HCT116 (cell line): ENCODE data around the gene SYTL3. TPM values are rescaled to one million over a fixed set of nuclear protein-coding genes. Genes with fewer than 3 reads are reported as not detected.
A peak's percentile ranks its signal among the peaks of the same experiment; 100 is the strongest.

Experiments
- ATAC-seq: fragments of 200-7000 bp; cut with Tn5 transposase; 2 replicates; pipeline ENCODE4 v1.9.1; 2020; ENCODE audit warnings: mild to moderate bottlenecking, moderate library complexity
- BruUV-seq: library from RNA; stranded (reverse); fragments of 400-500 nt; replicated peaks from 2 replicates; lab custom pipeline; 2021; lab: Mats Ljungman, UMichigan
- CTCF ChIA-PET: fragments of 300-600 bp; sonication (Branson Sonifier 250); formaldehyde crosslinking; loops from one replicate; lab custom pipeline; 2021; ENCODE audit warnings: antibody characterized with exemption; lab: Charles Lee
- POLR2A ChIA-PET: fragments of 300-600, 350-600 bp; sonication (Branson Sonifier 250); formaldehyde crosslinking; loops from one replicate; lab custom pipeline; 2021; ENCODE audit warnings: antibody characterized with exemption; lab: Charles Lee
- RAD21 ChIA-PET, 2 experiments: fragments of 300-600 bp; sonication (Branson Sonifier 250); formaldehyde crosslinking; loops; one replicate each; lab custom pipeline; 2023; ENCODE audit warnings: low total read pairs in 2 of 2; ENCODE audit not compliant: uncharacterized antibody in 2 of 2, unreplicated experiment in 2 of 2, low non-redundant PET in 1 of 2; lab: Charles Lee
- DNase-seq: peaks from one replicate; pipeline ENCODE4 v3.0.0-alpha.2; 2010; ENCODE audit warnings: low read depth, low spot score
- H2AFZ ChIP-seq: fragments of 200-600 bp; shearing (Covaris generic), sonication (generic); 2 replicates; pipeline ENCODE4 v1.6.1; 2017; ENCODE audit warnings: low read depth, mixed run types, mixed read lengths, antibody characterized with exemption, low read length; ENCODE audit not compliant: poor library complexity, severe bottlenecking
- H3K27ac ChIP-seq: 2 replicates; pipeline ENCODE4 v1.5.1; 2012; ENCODE audit warnings: low read depth, low read length
- H3K27me3 ChIP-seq: fragments of 200-600 bp; sonication (generic); 2 replicates; pipeline ENCODE4 v1.6.1; 2016; ENCODE audit warnings: mixed run types, low read length, mixed read lengths; ENCODE audit not compliant: insufficient read depth
- H3K36me3 ChIP-seq, 2 experiments: fragments of 200-500 bp in 1 of 2; fragments of 200-600 bp in 1 of 2; sonication (Bioruptor generic) in 1 of 2; sonication (generic) in 1 of 2; 2 replicates each; pipeline versions ENCODE4 v1.5.1 to v1.6.1; 2014 to 2016; ENCODE audit warnings: low read length in 2 of 2, inconsistent platforms in 1 of 2, mixed read lengths in 1 of 2, mixed run types in 1 of 2; ENCODE audit not compliant: insufficient read depth in 2 of 2, control insufficient read depth in 1 of 2
- H3K4me1 ChIP-seq, 2 experiments: fragments of 200-600 bp in 1 of 2; sonication (generic) in 1 of 2; 2 replicates each; pipeline versions ENCODE4 v1.5.1 to v1.6.1; 2012 to 2017; ENCODE audit warnings: low read length in 2 of 2, inconsistent platforms in 1 of 2, mild to moderate bottlenecking in 1 of 2, mixed read lengths in 1 of 2, mixed run types in 1 of 2, moderate library complexity in 1 of 2; ENCODE audit not compliant: insufficient read depth in 2 of 2, control insufficient read depth in 1 of 2
- H3K4me2 ChIP-seq: fragments of 200-600 bp; sonication (generic); 2 replicates; pipeline ENCODE4 v1.6.1; 2017; ENCODE audit warnings: mixed run types, low read length, mixed read lengths
- H3K4me3 ChIP-seq, 2 experiments: fragments of 200-600 bp in 1 of 2; sonication (generic) in 1 of 2; replicated peaks in 1 of 2; 2 replicates each; pipeline ENCODE4 v1.5.1; 2011 to 2016; ENCODE audit warnings: low read length in 2 of 2, control low read depth in 1 of 2, low read depth in 1 of 2, mild to moderate bottlenecking in 1 of 2, mixed read lengths in 1 of 2, mixed run types in 1 of 2
- H3K79me2 ChIP-seq: fragments of 200-600 bp; sonication (generic); 2 replicates; pipeline ENCODE4 v1.6.1; 2017; ENCODE audit warnings: mild to moderate bottlenecking, mixed run types, low read length, moderate library complexity, mixed read lengths; ENCODE audit not compliant: insufficient read depth
- H3K9ac ChIP-seq: fragments of 200-600 bp; sonication (generic); 2 replicates; pipeline ENCODE4 v1.6.1; 2016; ENCODE audit warnings: low read length, mixed read lengths
- H3K9me2 ChIP-seq: fragments of 200-600 bp; sonication (generic), shearing (Covaris generic); 2 replicates; pipeline ENCODE4 v1.6.1; 2017; ENCODE audit warnings: mixed run types, mild to moderate bottlenecking, moderate library complexity; ENCODE audit not compliant: insufficient read depth
- H3K9me3 ChIP-seq, 2 experiments: fragments of 200-500 bp in 1 of 2; fragments of 200-600 bp in 1 of 2; sonication (Bioruptor generic) in 1 of 2; sonication (generic) in 1 of 2; 2 replicates each; pipeline ENCODE4 v1.6.1; 2014 to 2017; ENCODE audit warnings: low read length in 2 of 2, mixed read lengths in 2 of 2, inconsistent platforms in 1 of 2, low read depth in 1 of 2, mild to moderate bottlenecking in 1 of 2, mixed run types in 1 of 2, moderate library complexity in 1 of 2; ENCODE audit not compliant: control insufficient read depth in 1 of 2, insufficient read depth in 1 of 2
- H4K20me1 ChIP-seq: fragments of 200-600 bp; sonication (generic), shearing (Covaris generic); 2 replicates; pipeline ENCODE4 v1.6.1; 2017; ENCODE audit warnings: mixed run types, mild to moderate bottlenecking, moderate library complexity; ENCODE audit not compliant: insufficient read depth
- RAD21 ChIP-seq: IDR thresholded peaks from 2 replicates; pipeline ENCODE4 v1.6.1; 2012; ENCODE audit warnings: low read depth, mild to moderate bottlenecking
- SRF ChIP-seq: IDR thresholded peaks from 2 replicates; pipeline ENCODE4 v1.6.1; 2012; ENCODE audit warnings: low read depth
- intact Hi-C: fragments of 100-400 bp; cut with micrococcal nuclease; formaldehyde crosslinking; loops from 2 replicates; pipeline ENCODE4 v1.10.0; 2022
- total RNA-seq: library from RNA; stranded (reverse); gene quantifications from one replicate; pipeline ENCODE4 v1.2.1, GENCODE V29; 2021; ENCODE audit not compliant: unreplicated experiment
- TF ChIP-seq, protein P1 (sequence below), 3 experiments: fragments of 200-600 bp in 1 of 3; sonication (generic) in 1 of 3; IDR thresholded peaks in 2 of 3; conservative IDR thresholded peaks in 1 of 3; 2 replicates each; pipeline ENCODE4 v1.5.1; 2012 to 2017; ENCODE audit warnings: low read depth in 2 of 3, low read length in 2 of 3, antibody characterized with exemption in 1 of 3, borderline replicate concordance in 1 of 3, control low read depth in 1 of 3, mild to moderate bottlenecking in 1 of 3, mixed read lengths in 1 of 3, mixed run types in 1 of 3, moderate library complexity in 1 of 3; ENCODE audit not compliant: insufficient read depth in 1 of 3
- TF ChIP-seq, protein P2 (sequence below): IDR thresholded peaks from 2 replicates; pipeline ENCODE4 v1.6.1; 2012

SYTL3 gene
- total RNA-seq, 1 experiment from 2014 or later: 55.3 TPM

- no peak for TF ChIP-seq SRF
- TF ChIP-seq RAD21: no peak
- TF ChIP-seq, protein P1, sequence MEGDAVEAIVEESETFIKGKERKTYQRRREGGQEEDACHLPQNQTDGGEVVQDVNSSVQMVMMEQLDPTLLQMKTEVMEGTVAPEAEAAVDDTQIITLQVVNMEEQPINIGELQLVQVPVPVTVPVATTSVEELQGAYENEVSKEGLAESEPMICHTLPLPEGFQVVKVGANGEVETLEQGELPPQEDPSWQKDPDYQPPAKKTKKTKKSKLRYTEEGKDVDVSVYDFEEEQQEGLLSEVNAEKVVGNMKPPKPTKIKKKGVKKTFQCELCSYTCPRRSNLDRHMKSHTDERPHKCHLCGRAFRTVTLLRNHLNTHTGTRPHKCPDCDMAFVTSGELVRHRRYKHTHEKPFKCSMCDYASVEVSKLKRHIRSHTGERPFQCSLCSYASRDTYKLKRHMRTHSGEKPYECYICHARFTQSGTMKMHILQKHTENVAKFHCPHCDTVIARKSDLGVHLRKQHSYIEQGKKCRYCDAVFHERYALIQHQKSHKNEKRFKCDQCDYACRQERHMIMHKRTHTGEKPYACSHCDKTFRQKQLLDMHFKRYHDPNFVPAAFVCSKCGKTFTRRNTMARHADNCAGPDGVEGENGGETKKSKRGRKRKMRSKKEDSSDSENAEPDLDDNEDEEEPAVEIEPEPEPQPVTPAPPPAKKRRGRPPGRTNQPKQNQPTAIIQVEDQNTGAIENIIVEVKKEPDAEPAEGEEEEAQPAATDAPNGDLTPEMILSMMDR (IDR thresholded peaks at IDR 0.05 in 2 of 3, conservative IDR thresholded peaks at IDR 0.05 in 1 of 3; ENCODE audit: borderline replicate concordance in 1 of 3, insufficient read depth in 1 of 3, low read depth in 2 of 3, low read length in 2 of 3): peak in 1 of 3 experiments; percentile 40; a peak in 2 of 6 replicates
- TF ChIP-seq, protein P2, sequence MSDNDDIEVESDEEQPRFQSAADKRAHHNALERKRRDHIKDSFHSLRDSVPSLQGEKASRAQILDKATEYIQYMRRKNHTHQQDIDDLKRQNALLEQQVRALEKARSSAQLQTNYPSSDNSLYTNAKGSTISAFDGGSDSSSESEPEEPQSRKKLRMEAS: no peak
- ChIA-PET CTCF (interaction anchor here (0.5 to 1.8 kb wide), 7 partner anchors 9 to 326 kb away, joined by 3 to 6 read pairs (median 4); no protein-coding TSS in a partner anchor), RAD21 (no interaction called here), POLR2A (interaction anchor here (1.4 to 9.1 kb wide), 5 partner anchors 9 to 122 kb away, joined by 3 to 83 read pairs (median 4); partner anchors contain the start of gene EZR)
- H3K9me3 ChIP-seq: no peaks in the 10 kb centered on the region
- H3K27ac ChIP-seq: peak overlapping the region; percentile 92
- peaks cover 94 to 97% of the 10 kb centered on the region in 2 experiments for H3K4me1 ChIP-seq
- peaks cover 13 to 56% of the 10 kb centered on the region in 2 experiments; a peak in 3 of 4 replicates for H3K36me3 ChIP-seq
- no peak overlapping the region for H2AFZ ChIP-seq
- peaks cover 100% of the 10 kb centered on the region for H3K79me2 ChIP-seq
- DNase-seq (no peak), ATAC-seq (0 out of 2 replicates have a peak, but pooled peaks have one; percentile 12)
- intact Hi-C loops: loop anchor here (5.0 to 10.0 kb wide), 2 partner anchors 109 to 306 kb away; no protein-coding TSS in a partner anchor
- H3K9ac ChIP-seq: peak overlapping the region; percentile 78
- peak overlapping the region; percentile 86 for H3K4me2 ChIP-seq
- no peak overlapping the region for H3K4me3 ChIP-seq
- H3K9me2 ChIP-seq: no peaks in the 10 kb centered on the region
- no TSS peak for BruUV-seq
- H4K20me1 ChIP-seq: peaks cover 85% of the 10 kb centered on the region
- H3K27me3 ChIP-seq: no peaks in the 10 kb centered on the region
Observed at GRCh38 chr6:158808442-158808833, 158.6 kb downstream of the SYTL3 start.
